KMS-11 (cell line): ENCODE results near the gene ZNF333.
A peak's percentile ranks its signal among the peaks of the same experiment; 100 is the strongest.

Source experiments
- H2AFZ ChIP-seq: fragments of 200-600 bp; sonication (generic); 2 replicates; pipeline ENCODE4 v1.6.1; 2016; ENCODE audit warnings: antibody characterized with exemption, mixed run types, low read depth
- H3K27ac ChIP-seq: fragments of 200-600 bp; sonication (generic); 2 replicates; pipeline ENCODE4 v1.6.1; 2016; ENCODE audit warnings: mild to moderate bottlenecking, mixed run types
- H3K27me3 ChIP-seq: fragments of 200-600 bp; sonication (generic); 2 replicates; pipeline ENCODE4 v1.6.1; 2017; ENCODE audit warnings: mild to moderate bottlenecking, low read depth, mixed run types, moderate library complexity; ENCODE audit not compliant: insufficient read depth
- H3K36me3 ChIP-seq: fragments of 200-600 bp; sonication (generic); 2 replicates; pipeline ENCODE4 v1.6.1; 2017; ENCODE audit warnings: mild to moderate bottlenecking, mixed run types; ENCODE audit not compliant: insufficient read depth
- H3K4me1 ChIP-seq: fragments of 200-600 bp; sonication (generic); 2 replicates; pipeline ENCODE4 v1.6.1; 2016; ENCODE audit warnings: mild to moderate bottlenecking, low read depth, mixed run types; ENCODE audit not compliant: poor library complexity, severe bottlenecking
- H3K4me2 ChIP-seq: fragments of 200-600 bp; sonication (generic); 2 replicates; pipeline ENCODE4 v1.7.0; 2016; ENCODE audit warnings: mild to moderate bottlenecking, mixed run types
- H3K4me3 ChIP-seq: fragments of 200-600 bp; sonication (generic); IDR thresholded peaks from 2 replicates; pipeline ENCODE4 v1.6.1; 2017; ENCODE audit warnings: low read depth, low read length, mixed read lengths; ENCODE audit not compliant: insufficient read depth
- H3K79me2 ChIP-seq: fragments of 200-600 bp; sonication (generic); 2 replicates; pipeline ENCODE4 v1.6.1; 2016; ENCODE audit warnings: low read depth, mixed run types; ENCODE audit not compliant: insufficient read depth
- H3K9ac ChIP-seq: fragments of 200-600 bp; sonication (generic); 2 replicates; pipeline ENCODE4 v1.6.1; 2016; ENCODE audit warnings: mild to moderate bottlenecking, mixed run types
- H4K20me1 ChIP-seq: fragments of 200-600 bp; sonication (generic); 2 replicates; pipeline ENCODE4 v1.6.1; 2016; ENCODE audit warnings: mild to moderate bottlenecking, mixed run types; ENCODE audit not compliant: insufficient read depth
- CTCF ChIP-seq: fragments of 200-600 bp; sonication (generic); conservative IDR thresholded peaks from 2 replicates; pipeline ENCODE4 v1.6.1; 2017; ENCODE audit warnings: low read depth, mild to moderate bottlenecking, antibody characterized with exemption, low read length, moderate library complexity, mixed read lengths

The ZNF333 gene

GRCh38 chr19:14689598-14690503 lies at the start of gene ZNF333:
Gene ZNF333, plus strand, starts transcription at chr19:14690048. Its CDS starts 3,444 bp downstream, at chr19:14693492.
- no peak within 1 kb of the TSS for H3K4me3 ChIP-seq
- H3K27me3 ChIP-seq: no peaks in the 10 kb centered on the region
- H3K9ac ChIP-seq: peak within 1 kb of the TSS; percentile 61; the same call in 1 of the 2 replicates
- no peaks in the 10 kb centered on the region for H4K20me1 ChIP-seq
- H3K4me2 ChIP-seq: peak within 1 kb of the TSS; percentile 96
- no peak for TF ChIP-seq CTCF
- H3K4me1 ChIP-seq: peaks cover 5% of the 10 kb centered on the region
- peak within 1 kb of the TSS; percentile 76 for H2AFZ ChIP-seq
- H3K36me3 ChIP-seq: no peaks in the 10 kb centered on the region
- H3K27ac ChIP-seq: peak within 1 kb of the TSS; percentile 91
- H3K79me2 ChIP-seq: no peaks in the 10 kb centered on the region

GRCh38 chr19:14648506-14648905 lies 41.3 kb upstream of the ZNF333 start:
- Histone ChIP-seq H3K27ac (no peak overlapping the region), H3K79me2 (no peaks in the 10 kb centered on the region), H3K9ac (no peak overlapping the region), H3K4me2 (no peak overlapping the region), H3K4me1 (no peaks in the 10 kb centered on the region), H3K36me3 (no peaks in the 10 kb centered on the region), H2AFZ (no peak overlapping the region), H3K27me3 (peaks cover 3% of the 10 kb centered on the region; the same call in 1 of the 2 replicates), H4K20me1 (no peaks in the 10 kb centered on the region), H3K4me3 (no peak overlapping the region)
- TF ChIP-seq CTCF: no peak

GRCh38 chr19:14649020-14649419 lies 40.8 kb upstream of the ZNF333 start:
- no peak for TF ChIP-seq CTCF
- H3K79me2 ChIP-seq: no peaks in the 10 kb centered on the region
- no peak overlapping the region for H3K4me2 ChIP-seq
- H4K20me1 ChIP-seq: no peaks in the 10 kb centered on the region
- H3K4me1 ChIP-seq: no peaks in the 10 kb centered on the region
- peaks cover 3% of the 10 kb centered on the region; the same call in 1 of the 2 replicates for H3K27me3 ChIP-seq
- H2AFZ ChIP-seq: no peak overlapping the region
- H3K36me3 ChIP-seq: no peaks in the 10 kb centered on the region
- no peak overlapping the region for H3K4me3 ChIP-seq
- H3K27ac ChIP-seq: no peak overlapping the region
- no peak overlapping the region for H3K9ac ChIP-seq

GRCh38 chr19:14650161-14650560 lies 39.7 kb upstream of the ZNF333 start:
- Histone ChIP-seq H3K4me2 (no peak overlapping the region), H3K79me2 (no peaks in the 10 kb centered on the region), H3K36me3 (no peaks in the 10 kb centered on the region), H4K20me1 (no peaks in the 10 kb centered on the region), H3K4me1 (no peaks in the 10 kb centered on the region), H3K27ac (no peak overlapping the region), H3K9ac (no peak overlapping the region), H3K27me3 (peaks cover 2% of the 10 kb centered on the region; the same call in 1 of the 2 replicates), H2AFZ (no peak overlapping the region), H3K4me3 (no peak overlapping the region)
- no peak for TF ChIP-seq CTCF
